ENCODE data around the gene RBP4.

RBP4 gene

GRCh38 chr10:93595378-93596161 lies 5.5 kb downstream of the RBP4 start:
- no peak for DNase-seq

GRCh38 chr10:93594518-93594917 lies 6.5 kb downstream of the RBP4 start:
- no peak for DNase-seq

- no peak for DNase-seq
These were observed 7.3 kb downstream of the RBP4 start for GRCh38 chr10:93593749-93594148.

GRCh38 chr10:93593254-93593653 lies 7.8 kb downstream of the RBP4 start:
- no peak for DNase-seq

GRCh38 chr10:93591065-93591808 lies 9.8 kb downstream of the RBP4 start:
- DNase-seq, result no peak

- DNase-seq, result no peak
These were observed 10.4 kb downstream of the RBP4 start for GRCh38 chr10:93590638-93591037.

- DNase-seq, result no peak
These were observed 11.1 kb downstream of the RBP4 start for GRCh38 chr10:93589648-93590562.

- DNase-seq, result no peak
These were observed 16.6 kb downstream of the RBP4 start for GRCh38 chr10:93584445-93584844.

- no peak for DNase-seq
These were observed 20.2 kb downstream of the RBP4 start for GRCh38 chr10:93580828-93581227.

- DNase-seq, result no peak
These were observed 20.9 kb downstream of the RBP4 start for GRCh38 chr10:93579985-93580711.

- DNase-seq, result no peak
These were observed 21.9 kb downstream of the RBP4 start for GRCh38 chr10:93579089-93579488.

GRCh38 chr10:93577565-93577964 lies 23.5 kb downstream of the RBP4 start:
- DNase-seq, result no peak

- DNase-seq, result no peak
These were observed 24.1 kb downstream of the RBP4 start for GRCh38 chr10:93576888-93577287.

- DNase-seq, result no peak
These were observed 27.1 kb downstream of the RBP4 start for GRCh38 chr10:93573924-93574323.

- DNase-seq, result no peak
These were observed 27.8 kb downstream of the RBP4 start for GRCh38 chr10:93573051-93573909.

GRCh38 chr10:93572606-93573005 lies 28.4 kb downstream of the RBP4 start:
- DNase-seq, result no peak

- DNase-seq, result no peak
These were observed 30.7 kb downstream of the RBP4 start for GRCh38 chr10:93570383-93570782.

- no peak for DNase-seq
These were observed 33.0 kb downstream of the RBP4 start for GRCh38 chr10:93568105-93568390.

- DNase-seq, result no peak
These were observed 33.5 kb downstream of the RBP4 start for GRCh38 chr10:93567277-93568104.

GRCh38 chr10:93566435-93567276 lies 34.4 kb downstream of the RBP4 start, which contains the start of gene FFAR4:
FFAR4 (plus strand) TSS chr10:93566665; CDS start chr10:93566721, 56 bp downstream.
- no peak for DNase-seq
